Left lung (tissue), 14 donors: ENCODE measurements around the gene SYPL1. TPM values are rescaled to one million over a fixed set of nuclear protein-coding genes. Genes with fewer than 3 reads are reported as not detected.

Source experiments
- ATAC-seq: fragments of 200-7000 bp; cut with Tn5 transposase; one replicate; pipeline ENCODE4 v1.9.1; 2020; ENCODE audit warnings: moderate library complexity
- DNase-seq, 4 donors: peaks; one replicate each; pipeline ENCODE4 v3.0.0-alpha.2; 2013 to 2020
- H3K27ac ChIP-seq, 2 donors: fragments of 200-600 bp; sonication (generic) in 1 of 2; one replicate each; pipeline versions ENCODE4 v1.5.0 to v1.8.0; 2020 to 2021
- H3K27me3 ChIP-seq, 2 donors: fragments of 200-600 bp; sonication (generic) in 1 of 2; one replicate each; pipeline versions ENCODE4 v1.5.0 to v1.8.0; 2020 to 2021
- H3K36me3 ChIP-seq, 2 donors: fragments of 200-600 bp; sonication (generic) in 1 of 2; one replicate each; pipeline versions ENCODE4 v1.5.0 to v1.8.0; 2020 to 2021
- H3K4me1 ChIP-seq, 2 donors: fragments of 200-600 bp; one replicate each; pipeline ENCODE4 v1.8.0; 2021
- H3K4me3 ChIP-seq, 2 donors: fragments of 200-600 bp; sonication (generic) in 1 of 2; one replicate each; pipeline versions ENCODE4 v1.5.0 to v1.8.0; 2020 to 2021; ENCODE audit warnings: mild to moderate bottlenecking in 1 of 2
- H3K9me3 ChIP-seq, 2 donors: fragments of 200-600 bp; sonication (generic) in 1 of 2; one replicate each; pipeline versions ENCODE4 v1.5.0 to v1.8.0; 2020 to 2021
- intact Hi-C, 2 donors: fragments of 100-400 bp; cut with DNase I; formaldehyde crosslinking; loops; one replicate each; pipeline versions ENCODE4 v1.11.2 to v1.14.2; 2022
- long read RNA-seq, 12 donors: library from polyadenylated mRNA in 2 of 12; unstranded in 2 of 12; transcript quantifications; one replicate each; pipeline ENCODE4 v2.0.0 and lab custom pipeline, GENCODE V29; 2019 to 2026
- polyA plus RNA-seq, 6 donors: library from polyadenylated mRNA; unstranded; fragments of 120-200 nt; gene quantifications; one replicate each; pipeline ENCODE4 v1.2.1, GENCODE V29; 2013; ENCODE audit not compliant: insufficient read length in 6 of 6
- total RNA-seq, 2 donors: library from RNA; stranded (reverse); fragmentation: NEBNext Ultra II Directional; extraction: Animal tissue kit (Norgen Biotek cat#: 25700); gene quantifications; one replicate each; pipeline ENCODE4 v1.2.1, GENCODE V29; 2021
- TF ChIP-seq, protein P1 (sequence below), 2 donors: fragments of 200-600 bp; sonication (generic) in 1 of 2; IDR thresholded peaks; one replicate each; pipeline versions ENCODE4 v1.5.0 to v1.8.0; 2021; ENCODE audit warnings: antibody characterized with exemption in 2 of 2
- donor health status: DM: no; HTN: yes; CAD: no.
- donor health status: DM: no; HTN: no; CAD: no.

The SYPL1 gene
- total RNA-seq (10 to 100 TPM; 81.9 to 93.1 TPM), polyA plus RNA-seq (100 to 1,000 TPM; 101 to 121 (median 111) TPM)
- long read RNA-seq, donor 1, transcript SYPL1-202 (5 exons, 2,151 nt) = major isoform, 47 of 57 reads
- long read RNA-seq, donor 1, partial matches to known transcripts = 6 of 57 reads
- long read RNA-seq, donor 1, other reads (novel, unspliced or antisense) = 0 of 57 reads
- long read RNA-seq, donor 2, transcript SYPL1-202 (5 exons, 2,151 nt) = major isoform, 51 of 56 reads
- long read RNA-seq, donor 2, partial matches to known transcripts = 0 of 56 reads
- long read RNA-seq, donor 2, other reads (novel, unspliced or antisense) = 0 of 56 reads
- long read RNA-seq, donor 3, transcript SYPL1-202 (5 exons, 2,151 nt) = major isoform, 37 of 38 reads
- long read RNA-seq, donor 3, partial matches to known transcripts = 0 of 38 reads
- long read RNA-seq, donor 3, other reads (novel, unspliced or antisense) = 0 of 38 reads
- long read RNA-seq, donor 4, transcript SYPL1-202 (5 exons, 2,151 nt) = major isoform, 43 of 48 reads
- long read RNA-seq, donor 4, partial matches to known transcripts = 0 of 48 reads
- long read RNA-seq, donor 4, other reads (novel, unspliced or antisense) = 5 of 48 reads
- long read RNA-seq, donor 5, transcript SYPL1-202 (5 exons, 2,151 nt) = major isoform, 39 of 40 reads
- long read RNA-seq, donor 5, partial matches to known transcripts = 0 of 40 reads
- long read RNA-seq, donor 5, other reads (novel, unspliced or antisense) = 0 of 40 reads
- long read RNA-seq, donor 6, transcript SYPL1-202 (5 exons, 2,151 nt) = major isoform, 30 of 31 reads
- long read RNA-seq, donor 6, partial matches to known transcripts = 0 of 31 reads
- long read RNA-seq, donor 6, other reads (novel, unspliced or antisense) = 0 of 31 reads
- long read RNA-seq, donor 7, transcript SYPL1-202 (5 exons, 2,151 nt) = major isoform, 16 of 18 reads
- long read RNA-seq, donor 7, partial matches to known transcripts = 0 of 18 reads
- long read RNA-seq, donor 7, other reads (novel, unspliced or antisense) = 0 of 18 reads
- long read RNA-seq, donor 8, transcript SYPL1-202 (5 exons, 2,151 nt) = major isoform, 30 of 32 reads
- long read RNA-seq, donor 8, partial matches to known transcripts = 0 of 32 reads
- long read RNA-seq, donor 8, other reads (novel, unspliced or antisense) = 0 of 32 reads
- long read RNA-seq, donor 9 = 0 reads
- long read RNA-seq, donor 10, transcript SYPL1-202 (5 exons, 2,151 nt) = major isoform, 26 of 27 reads
- long read RNA-seq, donor 10, partial matches to known transcripts = 0 of 27 reads
- long read RNA-seq, donor 10, other reads (novel, unspliced or antisense) = 1 of 27 reads
- long read RNA-seq, donor 11, transcript SYPL1-202 (5 exons, 2,151 nt) = major isoform, 13 of 15 reads
- long read RNA-seq, donor 11, partial matches to known transcripts = 0 of 15 reads
- long read RNA-seq, donor 11, other reads (novel, unspliced or antisense) = 0 of 15 reads
- long read RNA-seq, donor 12, transcript SYPL1-202 (5 exons, 2,151 nt) = major isoform, 40 of 43 reads
- long read RNA-seq, donor 12, partial matches to known transcripts = 0 of 43 reads
- long read RNA-seq, donor 12, other reads (novel, unspliced or antisense) = 0 of 43 reads

DNA sequence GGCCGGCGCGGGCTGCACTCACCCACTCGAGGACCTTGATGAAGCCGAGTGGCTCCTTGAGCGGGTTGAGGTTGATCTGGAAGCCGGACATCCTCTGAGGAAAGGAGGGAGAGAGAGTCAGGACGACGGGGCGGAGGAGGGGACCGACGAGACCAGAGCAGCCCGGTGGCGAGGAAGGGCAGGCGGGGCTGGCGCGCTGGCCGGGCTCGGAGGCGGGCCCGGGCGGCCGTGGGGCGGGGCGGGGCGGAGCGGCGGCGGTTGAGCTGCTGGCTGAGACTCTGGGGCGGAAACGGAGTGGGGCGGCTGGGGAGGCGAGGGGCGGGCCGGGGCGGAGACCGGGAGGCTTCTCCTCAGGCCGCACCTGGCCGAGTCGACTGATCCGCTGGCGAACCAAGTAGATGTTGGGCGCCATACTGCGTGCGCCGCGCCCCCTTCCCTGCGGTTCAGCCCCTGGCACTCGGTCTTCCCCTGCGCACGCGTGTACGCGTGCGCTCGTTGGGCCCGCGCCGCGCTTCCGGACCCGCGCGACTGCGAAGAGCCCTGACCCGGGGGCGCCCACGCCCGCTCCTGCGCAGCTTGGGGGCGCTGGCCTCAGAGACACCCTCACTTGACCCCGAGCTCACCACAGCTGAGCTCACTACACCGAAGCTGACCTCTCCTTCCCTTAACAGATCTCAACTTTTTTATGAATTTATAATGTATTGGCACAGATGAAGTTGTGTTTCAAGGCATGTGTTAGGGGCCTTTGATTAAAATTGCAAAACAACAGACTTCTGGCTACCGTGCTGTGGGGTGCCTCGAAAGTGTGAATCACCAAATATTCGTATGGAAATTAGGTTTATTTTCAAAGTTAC lies at the start of gene SYPL1:
Gene SYPL1, minus strand, starts transcription at position 195 of the 854 bp plus-strand sequence. Its CDS starts 104 bp downstream, at position 91.
- ATAC-seq = peak; percentile 95
- no peaks in the 10 kb centered on the region for H3K36me3 ChIP-seq
- peak within 1 kb of the TSS; percentile 96 to 98 for H3K27ac ChIP-seq
- DNase-seq = peak; percentile 84 to 99 (median 94)
- no peaks in the 10 kb centered on the region for H3K27me3 ChIP-seq
- intact Hi-C loops = no loop called here
- H3K4me1 ChIP-seq = peaks cover 0 to 30% of the 10 kb centered on the region in 2 donors
- H3K4me3 ChIP-seq = peak within 1 kb of the TSS; percentile 65 to 78
- TF ChIP-seq, protein P1, sequence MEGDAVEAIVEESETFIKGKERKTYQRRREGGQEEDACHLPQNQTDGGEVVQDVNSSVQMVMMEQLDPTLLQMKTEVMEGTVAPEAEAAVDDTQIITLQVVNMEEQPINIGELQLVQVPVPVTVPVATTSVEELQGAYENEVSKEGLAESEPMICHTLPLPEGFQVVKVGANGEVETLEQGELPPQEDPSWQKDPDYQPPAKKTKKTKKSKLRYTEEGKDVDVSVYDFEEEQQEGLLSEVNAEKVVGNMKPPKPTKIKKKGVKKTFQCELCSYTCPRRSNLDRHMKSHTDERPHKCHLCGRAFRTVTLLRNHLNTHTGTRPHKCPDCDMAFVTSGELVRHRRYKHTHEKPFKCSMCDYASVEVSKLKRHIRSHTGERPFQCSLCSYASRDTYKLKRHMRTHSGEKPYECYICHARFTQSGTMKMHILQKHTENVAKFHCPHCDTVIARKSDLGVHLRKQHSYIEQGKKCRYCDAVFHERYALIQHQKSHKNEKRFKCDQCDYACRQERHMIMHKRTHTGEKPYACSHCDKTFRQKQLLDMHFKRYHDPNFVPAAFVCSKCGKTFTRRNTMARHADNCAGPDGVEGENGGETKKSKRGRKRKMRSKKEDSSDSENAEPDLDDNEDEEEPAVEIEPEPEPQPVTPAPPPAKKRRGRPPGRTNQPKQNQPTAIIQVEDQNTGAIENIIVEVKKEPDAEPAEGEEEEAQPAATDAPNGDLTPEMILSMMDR (IDR thresholded peaks at IDR 0.05) = no peak
- no peaks in the 10 kb centered on the region for H3K9me3 ChIP-seq

DNA sequence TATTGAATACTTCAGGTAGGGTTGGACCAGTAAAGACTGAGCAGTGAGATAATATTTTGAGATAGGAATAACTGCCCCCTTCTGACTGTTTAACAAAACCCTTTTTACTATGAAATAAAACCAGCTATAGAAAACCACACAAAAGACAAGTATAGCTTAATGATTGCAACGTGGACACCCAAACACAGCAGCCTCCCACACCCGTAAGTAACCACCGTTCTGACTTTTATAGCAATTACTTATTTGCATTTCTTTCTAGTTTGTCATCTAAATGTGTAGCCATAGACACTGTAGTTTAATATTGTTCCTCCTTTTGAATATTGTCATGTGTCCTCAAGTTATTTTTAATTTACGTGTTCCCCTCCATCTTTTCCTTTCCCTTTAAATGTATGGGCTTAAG lies 42.9 kb upstream of the SYPL1 start:
- H3K36me3 ChIP-seq = no peaks in the 10 kb centered on the region

DNA sequence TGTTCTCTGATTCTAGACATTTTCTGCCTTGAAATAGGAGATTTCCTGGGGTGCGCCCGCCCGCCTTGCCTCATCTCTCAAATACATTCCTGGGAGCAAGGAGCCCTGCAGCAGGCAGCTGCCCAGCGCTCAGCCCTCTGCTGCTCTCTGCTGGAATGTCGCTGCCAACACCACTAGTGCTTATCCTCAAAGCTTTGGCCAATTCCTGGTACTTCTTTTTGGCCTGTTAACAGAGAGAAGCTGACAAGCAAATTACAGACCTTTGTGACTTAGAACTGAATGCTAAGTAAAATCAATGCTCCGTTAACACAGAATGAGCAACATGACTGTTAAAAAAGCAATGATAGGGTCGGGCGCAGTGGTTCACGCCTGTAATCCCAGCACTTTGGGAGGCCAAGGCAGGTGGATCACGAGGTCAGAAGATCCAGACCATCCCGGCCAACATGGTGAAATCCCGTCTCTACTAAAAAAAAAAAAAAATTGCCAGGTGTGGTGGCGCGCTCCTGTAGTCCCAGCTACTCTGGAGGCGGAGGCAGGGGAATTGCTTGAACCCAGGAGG lies 41.9 kb upstream of the SYPL1 start:
- Histone ChIP-seq H3K36me3 (no peaks in the 10 kb centered on the region), H3K9me3 (no peaks in the 10 kb centered on the region), H3K4me1 (peaks cover 0 to 9% of the 10 kb centered on the region in 2 donors), H3K27me3 (peaks cover 0 to 23% of the 10 kb centered on the region in 2 donors), H3K27ac (no peak overlapping the region), H3K4me3 (no peak overlapping the region)
- intact Hi-C loops = loop anchor here (5.0 to 10.0 kb wide), 2 partner anchors 97 to 99 kb away; no protein-coding TSS in a partner anchor
- TF ChIP-seq, protein P1 (IDR thresholded peaks at IDR 0.05) = peak; percentile 88 to 89
- peak; percentile 100 for ATAC-seq
- DNase-seq = peak; percentile 75 to 91 (median 82)

More for the DNA sequence above, 42.9 kb upstream of the SYPL1 start:
- no peak for ATAC-seq
- peaks cover 0 to 9% of the 10 kb centered on the region in 2 donors for H3K4me1 ChIP-seq
- TF ChIP-seq, protein P1 (IDR thresholded peaks at IDR 0.05) = no peak
- H3K4me3 ChIP-seq = no peak overlapping the region
- H3K9me3 ChIP-seq = no peaks in the 10 kb centered on the region
- intact Hi-C loops = loop anchor here in 1 of 2 donors (10.0 kb wide), 1 partner anchor 100 kb away; no protein-coding TSS in a partner anchor
- no peak for DNase-seq
- no peak overlapping the region for H3K27ac ChIP-seq
- H3K27me3 ChIP-seq = peaks cover 0 to 30% of the 10 kb centered on the region in 2 donors

DNA sequence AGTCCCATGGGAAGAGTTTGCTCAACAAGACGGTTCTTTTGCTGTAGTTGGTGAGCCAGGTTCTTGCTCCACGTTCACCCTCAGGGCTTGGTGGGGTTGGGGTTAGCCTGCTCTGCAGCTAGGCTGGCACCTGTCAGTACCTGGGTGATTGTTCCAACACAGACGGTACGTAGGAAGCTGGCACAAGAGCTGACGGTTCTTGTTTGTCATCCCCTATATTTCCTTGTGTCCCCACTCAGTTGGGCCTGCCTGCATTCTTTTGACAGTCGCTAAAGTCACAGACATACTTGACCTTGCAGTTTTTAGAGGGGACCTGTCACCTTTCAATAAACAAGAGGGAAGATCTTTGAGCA lies 40.2 kb upstream of the SYPL1 start:
- DNase-seq (no peak), ATAC-seq (no peak)
- TF ChIP-seq, protein P1 (IDR thresholded peaks at IDR 0.05) = no peak
- peaks cover 0 to 21% of the 10 kb centered on the region in 2 donors for H3K27me3 ChIP-seq
- H3K4me3 ChIP-seq = no peak overlapping the region
- H3K27ac ChIP-seq = no peak overlapping the region
- peaks cover 0 to 9% of the 10 kb centered on the region in 2 donors for H3K4me1 ChIP-seq
- H3K9me3 ChIP-seq = no peaks in the 10 kb centered on the region
- intact Hi-C loops = loop anchor here (5.0 to 10.0 kb wide), 2 partner anchors 95 to 97 kb away; no protein-coding TSS in a partner anchor
- H3K36me3 ChIP-seq = no peaks in the 10 kb centered on the region
